GM12878 (cell line): ENCODE results near the gene ZNF644. TPM values are rescaled to one million over a fixed set of nuclear protein-coding genes. Genes with fewer than 3 reads are reported as not detected.

ENCODE experiments used
- ATAC-seq: fragments of 200-7000 bp; cut with Tn5 transposase; 3 replicates; pipeline ENCODE4 v1.9.1; 2020; ENCODE audit warnings: mild to moderate bottlenecking, moderate library complexity
- BruUV-seq: library from RNA; stranded (reverse); fragments of 400-500 nt; replicated peaks from 2 replicates; lab custom pipeline; 2021; lab: Mats Ljungman, UMichigan
- CTCF ChIA-PET: fragments of 300-600 bp; sonication (Branson Sonifier 250); formaldehyde crosslinking; extraction: SDS; loops from one replicate; lab custom pipeline; 2021; ENCODE audit warnings: inconsistent platforms; lab: Yijun Ruan, JAX
- POLR2A ChIA-PET: fragments of 350-600 bp; formaldehyde crosslinking; extraction: SDS; loops from one replicate; lab custom pipeline; 2021; ENCODE audit warnings: inconsistent platforms; lab: Charles Lee
- RAD21 ChIA-PET: fragments of 300-600 bp; sonication (Branson Sonifier 250); formaldehyde crosslinking; loops from one replicate; lab custom pipeline; 2023; ENCODE audit warnings: antibody characterized with exemption; ENCODE audit not compliant: unreplicated experiment; lab: Charles Lee
- SMC1A ChIA-PET: fragments of 300-600 bp; sonication (Branson Sonifier 250); formaldehyde crosslinking; loops from one replicate; lab custom pipeline; 2023; ENCODE audit not compliant: unreplicated experiment, uncharacterized antibody; lab: Charles Lee
- DNase-seq: peaks from one replicate; pipeline ENCODE4 v3.0.0-alpha.2; 2011; ENCODE audit warnings: low read depth, low spot score
- FAIRE-seq: peaks from 3 replicates; lab custom pipeline; 2011; peaks lifted over from hg19 to GRCh38; lab: Jason Lieb, UNC
- H2AFZ ChIP-seq: 2 replicates; pipeline ENCODE4 v1.6.0; 2011; ENCODE audit warnings: low read depth, low read length, control low read depth; ENCODE audit not compliant: control insufficient read depth
- H3K27ac ChIP-seq: 2 replicates; pipeline ENCODE4 v1.5.1; 2011; ENCODE audit warnings: control low read depth; ENCODE audit not compliant: control insufficient read depth, insufficient read depth
- H3K27me3 ChIP-seq, 2 experiments: replicated peaks in 1 of 2; 2 replicates each; pipeline versions ENCODE4 v1.6.0 to v1.6.1; 2011; ENCODE audit warnings: low read length in 1 of 2; ENCODE audit not compliant: control insufficient read depth in 2 of 2, insufficient read depth in 2 of 2
- H3K36me3 ChIP-seq, 2 experiments: 2 replicates each; pipeline ENCODE4 v1.5.1; 2011; ENCODE audit warnings: low read length in 1 of 2; ENCODE audit not compliant: control insufficient read depth in 2 of 2, insufficient read depth in 2 of 2
- H3K4me1 ChIP-seq: 2 replicates; pipeline ENCODE4 v1.6.1; 2011; ENCODE audit warnings: mild to moderate bottlenecking, low read length, moderate library complexity, mixed read lengths; ENCODE audit not compliant: control insufficient read depth, insufficient read depth
- H3K4me2 ChIP-seq: 2 replicates; pipeline ENCODE4 v1.6.0; 2011; ENCODE audit warnings: control low read depth; ENCODE audit not compliant: control insufficient read depth, insufficient read depth
- H3K4me3 ChIP-seq: fragments of 200-600 bp; sonication (generic); 2 replicates; pipeline ENCODE4 v1.5.1; 2016
- H3K79me2 ChIP-seq: 2 replicates; pipeline ENCODE4 v1.6.0; 2011; ENCODE audit warnings: low read length; ENCODE audit not compliant: control insufficient read depth, insufficient read depth
- H3K9ac ChIP-seq: 2 replicates; pipeline ENCODE4 v1.8.0; 2011; ENCODE audit warnings: low read length, control low read depth, mixed read lengths; ENCODE audit not compliant: control insufficient read depth, insufficient read depth
- H3K9me3 ChIP-seq: replicated peaks from 3 replicates; pipeline ENCODE4 v1.5.1; 2011; ENCODE audit warnings: mild to moderate bottlenecking, low read length; ENCODE audit not compliant: control insufficient read depth, insufficient read depth
- H4K20me1 ChIP-seq: 2 replicates; pipeline ENCODE4 v1.6.0; 2011; ENCODE audit not compliant: control insufficient read depth, insufficient read depth
- CBX5 ChIP-seq: sonication (generic); IDR thresholded peaks from 2 replicates; pipeline ENCODE4 v1.6.1; 2016; ENCODE audit warnings: low read depth, moderate library complexity, mild to moderate bottlenecking, inconsistent platforms
- KDM1A ChIP-seq: fragments of 200-600 bp; sonication (generic); IDR thresholded peaks from 2 replicates; pipeline ENCODE4 v1.6.1; 2016; ENCODE audit warnings: borderline replicate concordance
- NFYB ChIP-seq: IDR thresholded peaks from 2 replicates; pipeline ENCODE4 v1.6.1; 2011; ENCODE audit warnings: low read depth, mild to moderate bottlenecking, low read length, improper control_type of control experiment, moderate library complexity; ENCODE audit not compliant: insufficient read depth
- POLR2A ChIP-seq: IDR thresholded peaks from 2 replicates; pipeline ENCODE4 v1.6.1; 2011; ENCODE audit warnings: low read depth, mild to moderate bottlenecking, low read length
- PRDM15 ChIP-seq: fragments of 450-650 bp; formaldehyde crosslinking; IDR thresholded peaks from 2 replicates; pipeline ENCODE4 v1.4.0; 2020; ENCODE audit warnings: mild to moderate bottlenecking, moderate library complexity
- SP1 ChIP-seq: IDR thresholded peaks from one replicate; pipeline ENCODE4 v1.6.1; 2011; ENCODE audit warnings: low read depth, low read length
- ZZZ3 ChIP-seq: IDR thresholded peaks from 2 replicates; pipeline ENCODE4 v1.6.1; 2011; ENCODE audit warnings: low read depth; ENCODE audit not compliant: control insufficient read depth, insufficient read length
- WGBS: methylation state at CpG from one replicate; pipeline ENCODE4 v1.1.6; 2016; ENCODE audit warnings: low lambda C conversion rate; ENCODE audit not compliant: insufficient replicate concordance, insufficient coverage; ENCODE audit errors: missing lambda C conversion rate; 5-methylcytosine and 5-hydroxymethylcytosine counted together
- in situ Hi-C: fragments of 300-500 bp; cut with MboI; formaldehyde crosslinking; loops from 9 replicates; pipeline ENCODE4 v1.14.3; 2018; ENCODE audit warnings: mixed read lengths
- intact Hi-C: fragments of 100-400 bp; cut with micrococcal nuclease; formaldehyde crosslinking; loops from one replicate; pipeline ENCODE4 v1.14.2; 2022; ENCODE audit not compliant: unreplicated experiment
- polyA plus RNA-seq, 11 experiments: library from polyadenylated mRNA; depleted of rRNA in 4 of 11; unstranded in 6 of 11; stranded (reverse) in 5 of 11; fragments of >200 nt; fragmentation: Nextera tagmentation in 4 of 11; fragmentation: Illumina TruSeq in 1 of 11; extraction: Ambion mirVana in 4 of 11; extraction: Trizol in 1 of 11; gene quantifications; 1 replicate in 1 of 11; 2 replicates in 10 of 11; pipeline versions ENCODE4 v1.2.1 to v1.2.3, GENCODE V29; 2011 to 2016; ENCODE audit warnings: inconsistent platforms in 2 of 11, missing spikeins in 2 of 11, low read depth in 1 of 11
- total RNA-seq, 4 experiments: library from RNA; depleted of rRNA in 3 of 4; stranded (reverse); fragments of >200 nt in 3 of 4; fragmentation: Illumina TruSeq in 1 of 4; extraction: Trizol in 1 of 4; gene quantifications; 2 replicates each; pipeline versions ENCODE4 v1.2.1 to v1.2.3, GENCODE V29; 2013 to 2021
- TF ChIP-seq, protein P1 (sequence below): fragments of 450-650 bp; conservative IDR thresholded peaks from 2 replicates; pipeline ENCODE4 v1.6.1; 2017; ENCODE audit warnings: mild to moderate bottlenecking, moderate library complexity
- TF ChIP-seq, protein P2 (sequence below): fragments of 450-650 bp; formaldehyde crosslinking; IDR thresholded peaks from 2 replicates; pipeline ENCODE4 v1.4.0; 2022; ENCODE audit warnings: mild to moderate bottlenecking, moderate library complexity

Gene ZNF644
- total and polyA plus RNA-seq, 10 of the 15 experiments (the other 5 are each of a cell fraction or from before 2014, with no cell fraction given) = 17.7 to 55.3 (median 29.5) TPM

DNA sequence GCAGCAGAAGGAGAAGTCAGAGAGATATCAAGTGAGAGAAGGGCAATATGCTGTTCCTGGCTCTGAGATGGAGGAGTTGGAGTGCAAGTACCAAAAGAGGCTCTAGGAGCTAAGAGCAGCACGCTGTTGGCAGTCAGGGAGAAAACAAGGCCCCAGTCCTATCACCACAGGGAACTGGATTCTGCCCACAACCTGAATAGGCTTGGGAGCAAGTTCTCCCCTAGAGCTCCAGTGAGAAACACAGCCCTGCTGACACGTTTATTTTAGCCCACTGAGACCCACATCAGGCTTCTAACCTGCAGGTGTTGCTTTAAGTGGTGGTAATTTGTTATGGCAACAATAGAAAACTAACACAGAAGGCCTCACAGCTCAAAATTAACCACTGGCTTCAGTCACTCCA lies 31.8 kb upstream of the ZNF644 start:
- Histone ChIP-seq H3K9ac (no peak overlapping the region), H3K9me3 (no peaks in the 10 kb centered on the region), H3K4me1 (peaks cover 10% of the 10 kb centered on the region)
- ChIA-PET RAD21 (no interaction called here), CTCF (interaction anchor here (1.4 to 1.6 kb wide), 2 partner anchors 36 to 113 kb away, joined by 4 read pairs; no protein-coding TSS in a partner anchor), SMC1A (interaction anchor here (0.9 to 1.9 kb wide), 5 partner anchors 15 to 173 kb away, joined by 3 to 6 read pairs (median 3); no protein-coding TSS in a partner anchor)
- no peak for DNase-seq
- intact Hi-C loops = no loop called here
- no TSS peak for BruUV-seq
- TF ChIP-seq SP1 (no peak), KDM1A (no peak), ZZZ3 (no peak), PRDM15 (CRISPR knock-in tag) (no peak), CBX5 (no peak), POLR2A (no peak), NFYB (no peak)
- TF ChIP-seq, protein P1, sequence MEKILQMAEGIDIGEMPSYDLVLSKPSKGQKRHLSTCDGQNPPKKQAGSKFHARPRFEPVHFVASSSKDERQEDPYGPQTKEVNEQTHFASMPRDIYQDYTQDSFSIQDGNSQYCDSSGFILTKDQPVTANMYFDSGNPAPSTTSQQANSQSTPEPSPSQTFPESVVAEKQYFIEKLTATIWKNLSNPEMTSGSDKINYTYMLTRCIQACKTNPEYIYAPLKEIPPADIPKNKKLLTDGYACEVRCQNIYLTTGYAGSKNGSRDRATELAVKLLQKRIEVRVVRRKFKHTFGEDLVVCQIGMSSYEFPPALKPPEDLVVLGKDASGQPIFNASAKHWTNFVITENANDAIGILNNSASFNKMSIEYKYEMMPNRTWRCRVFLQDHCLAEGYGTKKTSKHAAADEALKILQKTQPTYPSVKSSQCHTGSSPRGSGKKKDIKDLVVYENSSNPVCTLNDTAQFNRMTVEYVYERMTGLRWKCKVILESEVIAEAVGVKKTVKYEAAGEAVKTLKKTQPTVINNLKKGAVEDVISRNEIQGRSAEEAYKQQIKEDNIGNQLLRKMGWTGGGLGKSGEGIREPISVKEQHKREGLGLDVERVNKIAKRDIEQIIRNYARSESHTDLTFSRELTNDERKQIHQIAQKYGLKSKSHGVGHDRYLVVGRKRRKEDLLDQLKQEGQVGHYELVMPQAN = no peak
- TF ChIP-seq, protein P2, sequence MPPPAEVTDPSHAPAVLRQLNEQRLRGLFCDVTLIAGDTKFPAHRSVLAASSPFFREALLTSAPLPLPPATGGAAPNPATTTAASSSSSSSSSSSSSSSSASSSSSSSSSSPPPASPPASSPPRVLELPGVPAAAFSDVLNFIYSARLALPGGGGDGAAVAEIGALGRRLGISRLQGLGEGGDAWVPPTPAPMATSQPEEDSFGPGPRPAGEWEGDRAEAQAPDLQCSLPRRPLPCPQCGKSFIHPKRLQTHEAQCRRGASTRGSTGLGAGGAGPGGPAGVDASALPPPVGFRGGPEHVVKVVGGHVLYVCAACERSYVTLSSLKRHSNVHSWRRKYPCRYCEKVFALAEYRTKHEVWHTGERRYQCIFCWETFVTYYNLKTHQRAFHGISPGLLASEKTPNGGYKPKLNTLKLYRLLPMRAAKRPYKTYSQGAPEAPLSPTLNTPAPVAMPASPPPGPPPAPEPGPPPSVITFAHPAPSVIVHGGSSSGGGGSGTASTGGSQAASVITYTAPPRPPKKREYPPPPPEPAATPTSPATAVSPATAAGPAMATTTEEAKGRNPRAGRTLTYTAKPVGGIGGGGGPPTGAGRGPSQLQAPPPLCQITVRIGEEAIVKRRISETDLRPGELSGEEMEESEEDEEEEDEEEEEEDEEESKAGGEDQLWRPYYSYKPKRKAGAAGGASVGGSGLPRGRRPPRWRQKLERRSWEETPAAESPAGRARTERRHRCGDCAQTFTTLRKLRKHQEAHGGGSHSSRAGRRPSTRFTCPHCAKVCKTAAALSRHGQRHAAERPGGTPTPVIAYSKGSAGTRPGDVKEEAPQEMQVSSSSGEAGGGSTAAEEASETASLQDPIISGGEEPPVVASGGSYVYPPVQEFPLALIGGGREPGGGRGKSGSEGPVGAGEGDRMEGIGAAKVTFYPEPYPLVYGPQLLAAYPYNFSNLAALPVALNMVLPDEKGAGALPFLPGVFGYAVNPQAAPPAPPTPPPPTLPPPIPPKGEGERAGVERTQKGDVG (CRISPR knock-in tag) = no peak
- TF ChIP-seq, all 136 proteins: peak for 0
- no peak overlapping the region for H2AFZ ChIP-seq
- H3K79me2 ChIP-seq = no peaks in the 10 kb centered on the region
- FAIRE-seq (no peak), ATAC-seq (no peak)
- no peaks in the 10 kb centered on the region for H4K20me1 ChIP-seq
- H3K36me3 ChIP-seq = no peaks in the 10 kb centered on the region
- H3K4me2 ChIP-seq = no peak overlapping the region
- no peaks in the 10 kb centered on the region for H3K27me3 ChIP-seq
- POLR2A ChIA-PET = no interaction called here
- WGBS = 59% methylated on average over 2 of the region's 2 CpGs
- in situ Hi-C loops = no loop called here
- no peak overlapping the region for H3K4me3 ChIP-seq
- H3K27ac ChIP-seq = no peak overlapping the region
